Hematopoietic multipotent progenitor cell treated with erythropoietin and hydrocortisone succinate and interleukin-3 and kit ligand, for 4 days (in vitro differentiated cells): ENCODE measurements around the gene MRPL11.

Experiments used
- DNase-seq: peaks from one replicate; pipeline ENCODE4 v3.0.0-alpha.2; 2015

Gene MRPL11

DNA sequence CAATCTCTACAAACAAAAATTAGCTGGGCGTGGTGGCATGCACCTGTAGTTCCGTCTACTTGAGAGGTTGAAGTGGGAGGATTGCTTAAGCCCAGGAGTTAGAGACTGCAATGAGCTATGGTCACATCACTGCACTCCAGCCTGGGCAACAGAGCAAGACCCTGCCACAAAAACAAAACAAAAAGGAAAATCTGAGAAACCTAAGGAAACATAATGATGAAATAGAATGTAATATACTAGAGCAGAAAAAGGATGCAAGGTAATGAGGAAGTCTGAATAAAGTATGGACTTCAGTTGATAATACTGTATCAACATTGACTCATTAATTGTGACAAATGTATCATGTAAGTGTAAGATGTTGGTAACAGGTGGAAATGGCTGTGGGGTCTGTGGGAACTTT, 9.7 kb downstream of the MRPL11 start:
- DNase-seq = no peak

- no peak for DNase-seq
Observed at GRCh38 chr11:66426314-66426713, 12.3 kb downstream of the MRPL11 start.

GRCh38 chr11:66421492-66422205, 17.0 kb downstream of the MRPL11 start:
- DNase-seq = peak; percentile 93

DNA sequence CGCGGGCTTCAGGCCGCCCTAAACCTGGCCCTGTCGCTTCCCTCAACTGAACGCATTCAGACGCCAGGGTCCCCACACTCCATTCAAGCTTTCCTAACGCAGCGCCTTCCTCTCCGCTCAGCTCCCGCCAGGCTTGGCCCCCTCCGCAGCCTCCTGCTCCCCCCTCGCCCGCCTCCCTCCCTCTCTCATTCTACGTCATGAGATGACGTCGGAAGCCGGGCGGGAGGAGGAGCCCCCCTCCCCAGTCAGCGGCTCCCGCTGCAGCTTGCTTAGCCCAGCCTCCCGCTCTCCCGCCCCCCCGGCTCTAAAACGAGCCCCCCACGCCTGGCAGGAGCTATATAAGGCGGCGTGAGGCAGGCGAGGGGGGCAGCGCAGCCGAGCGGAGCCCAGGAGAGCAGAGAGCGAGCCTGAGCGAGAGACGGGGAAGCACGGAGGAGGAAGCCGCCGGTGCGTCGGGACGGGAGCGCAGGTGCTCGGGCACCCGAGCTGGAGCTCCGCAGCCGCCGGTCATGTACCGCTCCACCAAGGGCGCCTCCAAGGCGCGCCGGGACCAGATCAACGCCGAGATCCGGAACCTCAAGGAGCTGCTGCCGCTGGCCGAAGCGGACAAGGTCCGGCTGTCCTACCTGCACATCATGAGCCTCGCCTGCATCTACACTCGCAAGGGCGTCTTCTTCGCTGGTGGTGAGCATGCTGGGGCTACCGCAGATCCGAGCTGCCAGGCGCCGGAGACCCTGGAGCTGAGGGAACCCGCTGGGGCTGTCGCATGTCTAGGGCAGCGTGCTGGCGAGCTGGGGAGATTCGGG, 17.8 kb downstream of the MRPL11 start, which contains the start of gene NPAS4:
TSS of gene NPAS4 (plus strand) at position 365 of the 806 bp plus-strand sequence. CDS start at position 510, 145 bp downstream.
- no peak for DNase-seq

DNA sequence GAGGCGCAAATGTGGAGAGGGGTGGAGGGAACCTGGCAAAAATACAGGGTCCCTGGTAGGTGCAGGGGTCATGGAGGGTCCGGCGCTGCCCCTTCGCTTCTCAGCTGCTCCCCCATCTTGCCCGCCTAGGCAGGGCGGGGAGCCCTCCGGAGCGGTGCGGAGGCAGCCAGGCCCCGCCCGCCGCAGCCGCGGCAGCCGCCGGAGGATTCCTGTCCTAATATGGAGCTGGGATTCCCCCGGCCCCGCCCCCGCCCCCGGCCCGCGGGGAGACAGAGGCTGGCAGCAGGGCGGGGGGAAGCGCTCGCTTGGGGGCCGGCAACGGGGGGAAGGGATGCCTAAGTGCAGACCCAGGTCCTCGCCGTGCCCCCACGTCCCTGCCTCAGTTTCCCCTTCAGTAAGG, 18.8 kb downstream of the MRPL11 start:
- no peak for DNase-seq

- no peak for DNase-seq
Observed at GRCh38 chr11:66418986-66419308, 19.7 kb downstream of the MRPL11 start.

DNA sequence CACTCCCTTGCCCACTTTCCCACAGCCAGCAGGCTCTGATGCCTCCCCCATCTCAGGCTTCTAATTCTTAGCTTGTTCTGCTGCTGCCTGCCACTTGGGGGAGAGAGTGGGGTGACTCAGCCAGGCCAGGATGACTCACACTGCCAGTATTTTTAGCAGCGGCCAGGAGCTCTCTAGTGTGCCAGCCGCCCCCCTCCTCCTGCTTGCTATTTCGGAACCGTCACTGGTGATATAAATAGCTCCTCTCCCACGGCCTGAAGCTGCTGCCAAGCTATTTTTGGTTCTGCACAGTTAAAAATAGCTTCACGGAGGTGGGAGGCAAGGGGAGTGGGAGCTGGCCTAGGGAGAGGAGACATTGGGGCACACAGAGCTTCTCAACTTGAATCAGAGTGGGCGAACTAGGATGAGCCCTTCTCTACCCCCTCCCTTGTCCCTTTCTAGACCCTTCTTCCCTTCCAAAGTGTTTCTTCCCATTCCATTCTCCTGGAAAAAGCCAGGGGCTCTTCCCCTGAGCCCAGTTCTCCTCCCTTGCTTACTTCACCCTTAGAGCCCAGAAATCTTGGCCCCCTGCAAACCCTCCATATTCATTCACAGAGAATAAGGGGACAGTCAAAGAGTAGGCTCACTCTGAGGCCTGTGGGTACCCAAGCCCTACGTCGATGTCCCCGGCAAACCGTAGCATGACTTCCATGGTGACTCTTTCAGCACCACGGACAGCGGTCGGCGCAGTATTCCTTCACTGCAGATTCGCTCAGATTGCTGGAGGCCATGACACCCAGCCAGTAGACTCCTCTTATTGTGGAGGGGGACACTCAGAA, 20.3 kb downstream of the MRPL11 start:
- DNase-seq = peak; percentile 87

- DNase-seq = no peak
Observed at GRCh38 chr11:66417000-66417399, 21.6 kb downstream of the MRPL11 start.

DNA sequence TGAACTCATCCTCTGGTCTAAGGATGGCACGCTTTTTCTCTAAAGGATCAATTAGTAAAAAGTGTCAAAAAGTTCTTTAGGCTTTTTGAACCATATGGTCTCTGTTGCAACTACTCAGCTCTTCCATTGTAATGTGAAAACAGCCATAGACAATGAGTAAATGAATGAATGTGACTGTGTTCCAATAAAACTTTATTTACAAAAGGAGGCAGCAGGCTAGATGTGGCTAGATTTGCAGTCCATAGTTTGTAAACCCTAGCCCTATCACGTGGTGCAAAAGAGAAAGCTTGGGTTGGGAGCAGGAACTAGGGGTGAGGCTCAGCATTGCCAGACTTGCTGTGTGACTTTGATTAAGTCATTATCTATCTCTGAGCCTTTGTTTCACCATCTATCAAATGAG, 23.2 kb downstream of the MRPL11 start:
- no peak for DNase-seq

DNA sequence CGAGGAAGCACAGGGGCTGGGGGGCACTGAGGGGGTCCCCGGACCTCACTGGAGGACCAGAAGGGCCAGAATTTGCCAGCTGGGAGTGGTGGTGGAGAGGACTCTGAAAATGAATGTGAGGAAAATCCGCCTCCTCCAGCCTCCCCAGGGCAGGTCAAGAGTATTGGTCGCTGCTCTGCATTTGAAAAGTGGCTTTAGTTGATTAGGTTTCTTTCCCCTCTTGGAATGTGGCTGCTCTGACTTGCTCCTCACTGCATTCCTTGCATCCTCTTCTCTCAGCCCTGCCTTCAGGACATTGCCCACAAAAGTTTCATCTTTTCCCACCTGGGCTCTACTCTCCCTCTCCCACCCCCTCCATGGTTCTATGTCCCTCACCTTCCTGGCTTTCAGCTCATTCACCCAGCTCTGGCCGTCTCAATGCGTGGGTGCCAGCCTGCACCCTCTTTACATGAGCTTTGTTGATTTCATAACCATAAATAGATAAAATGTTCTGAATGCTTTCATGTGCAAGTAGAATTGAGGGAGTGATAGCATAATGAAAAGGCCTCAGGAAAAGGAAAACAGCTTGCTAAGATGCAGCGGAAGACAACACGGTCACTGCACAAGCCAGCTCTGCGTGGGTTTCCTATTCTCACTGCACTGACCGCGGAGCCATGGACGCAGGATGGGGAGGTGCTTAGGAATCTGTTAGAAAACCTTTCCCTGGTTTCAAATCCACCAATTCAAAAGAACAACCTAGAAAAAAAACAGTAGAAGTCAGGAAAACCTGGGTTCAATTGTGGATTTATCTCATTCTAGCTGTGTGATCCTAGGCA, 24.3 kb downstream of the MRPL11 start:
- DNase-seq = no peak

GRCh38 chr11:66413167-66413566, 25.5 kb downstream of the MRPL11 start:
- DNase-seq = no peak

- DNase-seq = no peak
Observed at GRCh38 chr11:66412110-66412509, 26.5 kb downstream of the MRPL11 start.

DNA sequence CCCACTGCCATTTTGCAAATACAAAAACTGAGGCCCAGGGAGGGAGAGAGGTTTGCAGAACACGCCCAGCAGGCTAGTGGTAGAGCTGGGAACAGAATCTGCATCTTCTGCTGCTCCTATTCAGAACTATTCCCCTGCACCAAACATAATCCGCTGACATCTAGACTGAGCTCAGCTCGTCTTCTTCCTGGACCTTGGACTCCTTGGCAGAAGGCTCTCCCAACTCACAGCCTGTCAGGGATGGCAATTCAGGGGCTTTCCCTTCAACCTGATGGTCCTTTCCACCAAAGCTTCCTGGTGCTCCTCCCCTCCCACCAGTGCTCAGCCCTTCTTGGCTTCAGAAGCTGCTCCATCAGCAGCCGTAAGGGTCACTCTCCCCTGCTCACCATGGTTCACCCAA, 27.3 kb downstream of the MRPL11 start:
- DNase-seq = no peak

GRCh38 chr11:66410191-66410590, 28.5 kb downstream of the MRPL11 start:
- no peak for DNase-seq

- DNase-seq = no peak
Observed at GRCh38 chr11:66409226-66409625, 29.4 kb downstream of the MRPL11 start.

DNA sequence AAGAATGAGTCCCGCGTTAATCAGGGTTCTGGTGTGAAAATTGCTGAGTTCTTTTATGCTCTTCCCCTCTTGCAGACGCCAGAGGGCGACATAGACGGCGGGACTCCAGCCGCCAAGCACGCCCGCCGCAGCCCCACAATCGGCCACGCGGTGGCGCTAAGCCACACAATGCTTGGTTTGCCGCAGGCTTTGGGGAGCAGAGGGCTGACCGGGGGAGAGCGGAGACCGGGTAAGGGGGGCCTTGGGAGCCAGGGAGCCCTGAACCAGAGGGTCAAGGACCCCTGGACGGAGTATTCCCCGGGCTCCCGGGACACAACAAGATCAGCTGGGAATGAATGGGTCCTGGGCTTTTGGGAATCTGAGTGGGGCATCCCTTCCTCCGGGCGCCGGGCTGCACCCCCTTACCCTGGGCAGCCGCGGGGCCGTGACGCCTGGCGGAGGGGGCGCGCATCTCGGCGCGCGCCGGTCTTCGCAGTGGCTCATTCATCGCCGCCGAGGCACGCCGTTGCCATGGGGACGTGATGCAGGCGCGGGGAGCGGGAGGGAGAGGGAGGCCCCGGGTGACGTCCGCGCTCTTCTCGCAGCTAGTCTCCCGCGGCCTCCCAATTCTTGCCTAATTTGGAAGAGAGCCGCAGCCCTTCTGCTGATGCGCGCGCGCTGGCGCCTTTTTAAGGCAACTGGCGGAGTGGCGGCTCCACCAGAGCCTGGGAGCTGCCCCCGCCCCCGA, 30.0 kb downstream of the MRPL11 start:
- DNase-seq = peak; percentile 93

GRCh38 chr11:66407651-66408050, 31.0 kb downstream of the MRPL11 start:
- DNase-seq = no peak

DNA sequence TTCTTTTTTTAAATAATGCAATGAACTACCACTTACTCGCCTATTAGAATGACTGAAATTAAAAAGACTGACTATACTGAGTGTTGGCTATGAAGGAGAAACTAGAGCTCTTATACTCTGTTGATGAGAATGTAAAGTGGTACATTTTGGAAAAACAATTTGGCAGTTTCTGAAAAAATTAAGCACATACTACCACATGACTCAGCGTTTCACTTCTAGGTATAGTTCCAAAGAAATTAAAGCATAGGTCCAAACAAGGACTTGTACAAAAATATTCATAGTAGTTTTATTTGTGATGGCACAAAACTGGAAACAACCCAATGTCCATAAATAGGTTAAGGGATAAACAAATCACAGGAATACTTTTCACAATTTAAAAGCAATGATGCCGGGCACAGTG, 44.7 kb downstream of the MRPL11 start:
- no peak for DNase-seq

DNA sequence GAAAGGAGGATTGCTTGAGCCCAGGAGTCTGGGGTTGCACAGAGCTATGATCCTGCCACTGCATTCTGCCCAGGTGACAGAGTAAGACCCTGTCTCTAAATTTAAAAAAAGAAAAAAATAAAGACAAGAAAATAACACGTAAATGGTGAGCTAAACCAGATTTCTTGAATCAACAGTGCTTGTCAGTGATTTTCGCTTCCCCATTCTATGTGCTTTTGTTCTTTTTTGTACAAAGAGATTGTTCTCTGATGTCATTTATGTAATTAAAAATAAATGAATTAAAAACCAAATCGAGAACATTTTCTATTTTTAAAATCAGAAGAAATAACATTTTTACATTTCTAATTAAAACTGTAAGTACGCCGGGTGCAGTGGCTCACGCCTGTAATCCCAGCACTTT, 47.3 kb downstream of the MRPL11 start:
- DNase-seq = no peak

- DNase-seq = peak; percentile 92
Observed at GRCh38 chr11:66388780-66389386, 49.8 kb downstream of the MRPL11 start.
